ENCODE measurements around the gene RFTN1.

RFTN1 gene

DNA sequence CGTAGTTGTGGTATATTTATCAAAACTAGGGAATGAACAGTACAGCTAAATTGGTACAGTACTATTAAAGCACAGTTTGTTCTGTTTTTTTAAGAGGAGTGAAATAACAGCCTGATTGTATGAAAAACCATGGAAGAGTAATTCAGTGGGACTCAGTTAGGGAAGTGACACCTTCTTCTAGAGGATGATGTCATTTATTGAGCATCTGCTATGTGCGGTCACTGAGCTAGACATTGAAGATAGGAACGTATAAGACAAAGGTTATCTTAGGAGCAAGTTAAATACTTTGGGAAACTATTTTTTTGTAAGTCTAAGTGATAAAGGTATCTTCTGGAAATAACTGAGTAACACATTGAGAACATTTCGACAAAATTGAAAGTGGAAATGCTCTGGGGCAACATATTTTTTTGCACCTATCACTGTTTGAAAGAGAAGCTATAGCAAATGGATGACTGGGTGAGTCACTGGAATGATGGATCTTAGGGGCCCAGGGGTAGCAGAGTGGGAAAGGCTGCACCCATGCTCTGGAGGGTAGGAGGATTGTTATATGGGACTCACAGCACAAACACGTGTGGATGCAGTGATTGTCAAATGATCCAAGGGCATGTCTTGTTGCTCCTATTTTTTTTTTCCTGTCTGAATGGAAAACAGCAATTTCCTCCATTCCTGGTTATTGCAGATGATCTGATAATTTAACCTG lies 205.5 kb downstream of the RFTN1 start:
- intact Hi-C loops (cut with DNase I) = no loop called here
- no peak for DNase-seq

DNA sequence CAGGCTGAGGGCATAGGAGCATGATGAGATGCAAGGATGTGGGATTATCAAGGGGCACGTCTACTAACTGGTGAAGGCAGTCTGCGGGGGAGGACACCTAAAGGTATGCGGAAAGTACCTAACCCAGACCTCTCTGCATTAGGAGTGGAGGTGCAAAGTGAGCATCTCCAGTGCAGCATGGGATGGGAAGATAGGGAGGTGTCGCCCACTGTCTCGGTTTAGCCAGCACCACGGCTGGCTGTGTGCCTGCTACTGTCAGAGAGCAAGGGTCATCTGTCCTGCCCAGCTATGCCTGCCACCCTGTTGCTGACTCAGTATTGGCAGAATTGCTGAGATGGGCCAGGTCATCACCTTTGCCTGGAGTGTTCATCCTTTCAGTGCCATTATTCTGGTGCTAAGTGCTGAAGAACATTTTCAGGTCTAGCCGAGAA lies 208.4 kb downstream of the RFTN1 start:
- intact Hi-C loops (cut with DNase I) = no loop called here
- DNase-seq = no peak

DNA sequence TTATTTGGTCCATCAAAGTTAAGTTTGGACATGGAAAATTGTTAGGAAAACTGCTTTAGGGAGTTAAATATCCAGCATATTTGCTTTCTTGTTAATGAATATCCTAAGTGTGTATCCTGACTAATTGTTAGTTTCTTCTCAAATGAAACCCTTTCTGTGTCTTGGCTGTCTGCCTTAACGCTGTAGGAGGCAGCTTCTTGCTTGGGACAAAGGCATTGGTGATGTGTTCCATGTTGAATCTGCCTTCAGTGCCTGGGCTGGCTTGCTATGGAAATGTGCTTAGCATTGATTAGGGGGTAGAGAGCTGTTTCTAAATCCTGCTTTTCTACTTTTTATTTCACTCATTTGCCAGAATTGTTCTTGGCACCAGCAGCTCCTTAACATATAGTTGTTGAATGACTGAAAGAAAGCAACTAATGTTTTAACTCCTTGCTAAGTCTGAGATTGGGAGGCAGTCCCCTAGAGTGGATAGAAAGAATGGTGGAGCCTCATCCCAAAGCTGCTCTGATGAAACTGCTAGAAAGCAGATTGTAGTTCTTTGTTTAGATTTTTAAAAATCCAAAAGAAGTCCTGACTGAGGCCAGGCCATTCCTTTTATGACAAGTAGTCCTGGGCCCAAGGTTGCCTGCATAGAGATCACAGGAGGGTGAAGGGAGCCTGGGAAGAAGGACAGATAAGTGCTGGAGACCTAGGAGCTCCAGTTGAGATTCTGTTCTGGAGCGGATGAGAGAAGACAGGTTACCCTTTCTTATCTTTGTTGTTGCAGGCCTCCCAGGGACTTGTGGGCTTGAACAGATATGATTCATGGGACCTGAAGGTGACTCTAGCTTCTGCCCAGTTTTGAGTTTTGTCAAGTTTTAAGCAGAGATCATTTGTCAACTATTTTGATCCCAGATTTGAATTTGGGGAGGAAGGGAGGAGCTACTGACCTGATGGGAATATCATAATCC lies 209.2 kb downstream of the RFTN1 start:
- intact Hi-C loops (cut with DNase I) = no loop called here
- peak in 2 of 42 donors; percentile 47 to 55 for DNase-seq

DNA sequence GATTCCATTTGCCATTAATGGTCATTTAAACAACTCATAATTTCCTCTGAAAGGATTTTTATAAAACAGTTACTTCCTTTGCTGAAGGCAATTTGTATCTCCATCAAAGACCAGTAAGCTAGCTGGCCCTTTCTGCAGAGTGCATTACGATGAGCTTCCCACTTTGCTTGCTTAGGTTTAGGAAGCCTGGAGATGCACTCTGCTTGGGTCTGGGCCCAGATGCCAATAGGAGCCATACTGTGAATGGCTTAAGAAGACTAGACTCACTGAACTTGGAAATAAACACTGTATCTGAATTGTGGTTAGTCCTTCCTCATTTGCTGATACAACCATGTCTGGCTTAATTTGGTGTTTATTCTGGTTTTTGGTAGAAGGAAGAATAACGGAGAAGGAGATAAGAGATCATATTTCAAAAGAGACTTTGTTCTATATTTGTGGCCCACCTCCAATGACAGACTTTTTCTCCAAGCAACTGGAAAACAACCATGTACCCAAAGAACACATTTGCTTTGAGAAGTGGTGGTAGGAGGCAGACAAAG lies 210.4 kb downstream of the RFTN1 start:
- no peak for DNase-seq
- intact Hi-C loops (cut with DNase I) = no loop called here

DNA sequence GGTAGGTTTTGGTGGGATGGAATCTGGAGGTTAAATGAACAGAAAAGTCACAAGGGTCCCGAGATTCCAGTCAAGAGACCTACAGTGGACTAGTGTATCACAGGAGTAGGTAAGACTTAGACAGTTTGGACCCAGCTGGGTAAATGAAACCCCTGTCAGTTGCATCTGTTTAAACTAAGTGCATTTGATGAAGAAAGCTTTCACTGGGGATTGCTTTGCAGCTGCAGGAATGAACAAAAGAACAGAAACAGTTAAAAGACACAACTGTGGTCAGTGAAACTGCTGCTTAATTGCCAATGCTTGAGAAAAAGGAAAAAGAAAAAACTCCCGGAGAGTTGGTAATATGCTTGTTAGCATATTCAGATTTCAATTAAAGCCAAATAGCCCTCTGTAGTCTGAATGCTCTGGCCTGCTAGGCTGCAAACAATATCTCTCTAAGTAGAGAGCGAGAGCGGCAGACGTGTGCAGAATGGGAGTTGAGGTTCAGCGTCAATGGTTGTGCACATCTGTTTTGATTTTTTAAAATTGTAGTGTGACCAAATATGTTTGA lies 211.3 kb downstream of the RFTN1 start:
- no peak for DNase-seq

DNA sequence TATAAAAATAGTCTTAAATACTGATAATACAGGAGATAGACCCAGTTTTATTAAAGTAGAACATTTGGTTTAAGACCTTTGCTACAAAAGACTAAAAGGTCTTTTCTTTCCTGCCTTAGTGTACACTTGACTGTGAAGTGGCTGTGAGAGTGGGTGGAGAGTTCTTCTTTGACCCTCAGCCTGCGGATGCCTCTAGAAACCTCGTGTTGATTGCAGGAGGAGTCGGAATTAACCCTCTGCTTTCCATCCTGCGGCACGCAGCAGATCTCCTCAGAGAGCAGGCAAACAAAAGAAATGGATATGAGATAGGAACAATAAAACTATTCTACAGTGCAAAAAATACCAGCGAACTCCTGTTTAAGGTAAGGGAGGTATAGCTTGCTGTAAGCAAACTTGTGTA lies 212.0 kb downstream of the RFTN1 start:
- intact Hi-C loops (cut with DNase I) = no loop called here
- no peak for DNase-seq

More for the DNA sequence above, 211.3 kb downstream of the RFTN1 start:
- intact Hi-C loops (cut with DNase I) = no loop called here

DNA sequence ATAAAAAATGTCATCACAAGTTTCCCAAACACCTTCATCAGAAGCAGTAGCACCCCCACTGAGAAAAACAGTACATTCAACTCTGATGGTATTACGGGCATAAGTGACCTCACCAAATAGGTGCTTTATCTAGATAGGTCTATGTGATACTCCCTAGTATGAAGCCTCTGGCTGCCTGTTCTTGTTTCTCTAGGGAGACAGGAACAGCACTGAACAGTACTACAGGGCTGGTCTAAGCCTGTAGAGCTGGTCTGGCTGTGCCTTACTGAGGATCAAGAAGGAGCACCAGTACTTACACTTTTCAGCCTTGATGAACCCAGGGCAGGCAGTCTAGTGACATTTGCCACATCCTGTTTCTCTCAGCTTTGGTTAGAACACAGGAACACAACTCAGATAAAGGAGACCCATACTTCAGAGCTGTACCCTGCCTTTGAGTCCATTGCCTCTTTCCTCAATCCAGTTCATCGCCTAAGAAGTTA lies 212.6 kb downstream of the RFTN1 start:
- intact Hi-C loops (cut with DNase I) = no loop called here
- no peak for DNase-seq

DNA sequence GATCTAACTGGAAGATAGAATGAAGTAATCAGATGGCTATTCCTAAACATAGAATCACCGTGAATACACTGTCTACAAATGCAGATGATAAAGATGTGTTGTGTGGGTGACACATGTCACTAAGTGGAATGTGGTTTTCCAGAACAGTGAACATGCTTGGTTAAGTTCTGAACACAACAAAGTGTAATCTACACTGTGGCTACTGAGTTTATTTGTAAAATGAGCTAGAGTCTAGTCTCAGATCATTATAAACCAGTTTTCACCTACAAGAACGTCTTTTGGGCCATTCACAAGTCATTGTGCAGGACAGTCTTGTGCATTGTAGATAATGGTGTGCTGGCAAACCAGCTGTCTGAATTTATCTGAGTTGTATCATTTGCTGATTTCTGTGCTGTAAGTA lies 213.2 kb downstream of the RFTN1 start:
- DNase-seq = no peak
- intact Hi-C loops (cut with DNase I) = no loop called here

DNA sequence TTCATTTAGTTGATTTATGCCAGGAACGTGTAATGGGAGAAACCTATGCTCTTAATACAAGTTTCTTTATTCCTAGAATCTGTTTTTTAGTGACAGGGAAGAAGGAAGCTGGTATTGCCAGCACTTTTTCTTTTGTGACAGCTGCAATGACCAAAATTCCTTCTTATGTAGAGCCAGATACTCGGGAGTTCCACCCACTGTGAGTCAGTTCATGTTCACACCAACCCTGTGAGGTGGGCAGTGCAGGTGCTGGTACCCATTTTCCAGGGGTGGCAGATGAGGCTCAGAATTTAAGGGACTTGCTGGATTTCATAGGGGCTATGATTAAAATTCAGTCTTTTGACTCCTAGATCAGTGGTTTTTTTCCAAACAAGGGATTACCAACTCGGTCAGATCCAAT lies 213.8 kb downstream of the RFTN1 start:
- no peak for DNase-seq
- intact Hi-C loops (cut with DNase I) = no loop called here

DNA sequence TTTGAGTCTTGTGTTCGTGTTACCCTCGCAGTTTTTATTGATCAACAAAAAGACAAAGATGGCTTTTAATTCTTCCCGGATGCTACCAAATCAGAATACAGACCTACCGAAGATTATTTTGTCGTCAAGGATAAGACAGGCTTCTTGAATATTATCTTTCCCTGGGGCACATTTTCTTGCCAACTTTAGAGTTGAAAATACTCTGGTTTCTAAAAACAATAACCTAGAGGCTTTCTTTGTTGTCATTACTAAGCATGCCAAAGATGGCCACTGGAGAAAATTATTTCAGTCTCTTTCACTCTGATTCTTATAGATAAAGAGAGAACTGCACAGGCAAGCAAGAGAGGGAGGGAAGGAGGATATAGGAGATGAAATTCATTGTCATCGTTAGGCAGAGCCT lies 214.6 kb downstream of the RFTN1 start:
- DNase-seq = no peak
- intact Hi-C loops (cut with DNase I) = no loop called here

DNA sequence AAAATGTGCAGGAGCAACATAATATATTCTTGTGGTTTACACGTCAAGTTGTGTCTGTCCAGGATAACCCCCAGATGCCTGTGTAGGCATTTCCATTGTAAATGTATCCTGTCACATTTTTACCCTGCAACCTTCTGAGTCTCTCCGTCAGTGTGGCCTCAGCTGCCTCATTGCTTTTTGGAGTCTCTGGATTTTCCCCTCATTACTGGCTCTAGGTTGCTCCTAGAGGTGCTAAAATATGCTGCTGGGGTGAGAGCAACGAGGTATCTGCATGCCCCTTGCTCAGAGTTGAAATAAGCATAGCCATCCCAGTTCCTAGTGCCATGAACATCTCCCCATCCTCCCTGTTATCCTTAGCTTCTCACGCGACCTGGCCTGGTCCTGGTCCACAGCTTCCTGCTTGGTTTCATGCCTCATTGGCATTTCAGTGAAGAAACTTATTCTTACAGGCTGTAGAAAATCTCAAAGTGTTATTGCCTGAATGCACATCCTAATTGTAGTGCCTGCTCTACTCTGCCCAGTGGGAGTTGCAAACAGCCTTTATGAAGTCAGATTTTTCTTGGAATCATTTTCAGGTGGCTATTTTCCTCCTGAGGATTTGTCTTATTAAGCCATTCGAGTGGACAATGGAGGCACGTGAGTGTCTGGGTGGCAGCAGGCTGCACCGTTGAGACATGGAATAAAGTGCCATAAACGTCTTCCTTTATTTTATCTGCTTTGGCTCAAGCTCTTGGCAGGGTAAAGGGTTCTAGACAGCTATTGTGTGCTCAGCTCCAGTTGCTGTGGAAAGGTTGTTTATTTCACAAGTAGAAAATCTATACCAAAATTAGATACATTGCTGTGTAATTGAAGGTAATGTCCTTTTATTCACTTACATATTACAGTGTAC lies 215.3 kb downstream of the RFTN1 start:
- intact Hi-C loops (cut with DNase I) = no loop called here
- no peak for DNase-seq

DNA sequence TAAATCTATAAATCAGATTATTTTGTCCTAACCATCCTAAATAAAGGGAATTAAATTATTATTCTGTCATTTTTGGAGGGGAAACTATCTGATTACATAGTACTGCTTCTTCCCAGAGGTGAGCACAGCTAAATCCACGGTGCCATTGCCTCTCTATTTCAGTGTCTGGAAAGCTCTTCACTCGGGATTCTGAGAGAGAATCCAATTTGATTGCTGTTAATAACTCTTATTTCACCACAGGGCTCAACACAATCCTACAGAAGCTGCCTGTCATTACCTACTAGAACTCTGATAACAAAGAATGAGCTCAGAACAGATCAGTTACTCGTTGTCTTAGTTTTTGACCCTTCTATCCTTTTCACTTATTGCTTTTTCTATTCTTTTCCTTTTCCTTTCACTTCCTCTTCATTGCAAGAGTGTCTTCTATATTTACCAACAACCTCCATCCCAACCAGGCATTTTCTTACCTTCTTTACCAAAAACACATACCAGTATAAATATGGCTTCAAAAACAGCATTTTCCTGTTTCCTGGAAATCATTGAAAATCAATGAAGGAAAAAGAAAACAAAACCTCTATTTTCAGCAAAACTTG lies 218.1 kb downstream of the RFTN1 start:
- intact Hi-C loops (cut with DNase I) = no loop called here

DNA sequence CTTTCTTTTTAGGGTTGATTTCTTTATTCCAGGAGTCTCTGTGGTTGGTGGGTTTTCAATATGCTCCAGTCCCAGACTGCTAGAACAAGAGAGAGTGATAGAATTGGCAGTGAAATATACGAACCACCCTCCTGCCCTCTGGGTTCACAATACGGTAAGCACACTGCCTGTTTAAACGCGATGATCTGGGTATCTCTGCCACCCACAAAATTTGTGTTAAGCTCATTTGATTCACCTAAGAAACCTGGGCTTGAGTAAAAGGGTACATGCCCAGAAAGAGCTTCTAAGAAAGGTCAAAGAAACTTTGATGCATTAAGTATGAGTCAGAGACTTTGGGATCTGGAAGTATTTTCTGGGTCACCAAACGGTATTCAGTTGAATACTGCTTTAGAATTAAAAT lies 218.7 kb downstream of the RFTN1 start:
- DNase-seq = no peak
- intact Hi-C loops (cut with DNase I) = no loop called here

More for the DNA sequence above, 218.1 kb downstream of the RFTN1 start:
- DNase-seq = no peak

DNA sequence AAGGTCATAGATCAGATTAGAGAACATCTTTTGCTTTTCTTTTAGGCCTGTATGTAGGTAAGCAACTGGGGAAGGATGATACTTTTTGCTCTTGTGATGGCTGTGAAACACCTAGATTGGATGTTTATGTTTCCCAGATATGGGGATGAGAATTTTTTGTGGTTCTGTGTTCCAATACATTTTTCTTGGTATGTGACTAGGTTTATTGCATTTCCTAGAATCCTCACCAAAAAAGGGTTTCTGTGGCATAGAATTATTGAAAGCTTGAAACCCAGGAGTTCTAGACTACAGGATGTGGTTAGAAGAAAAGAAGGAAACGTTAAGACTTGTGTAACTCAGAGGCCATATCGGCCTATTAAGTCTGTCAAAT lies 222.7 kb downstream of the RFTN1 start:
- intact Hi-C loops (cut with DNase I) = no loop called here
- DNase-seq = no peak

DNA sequence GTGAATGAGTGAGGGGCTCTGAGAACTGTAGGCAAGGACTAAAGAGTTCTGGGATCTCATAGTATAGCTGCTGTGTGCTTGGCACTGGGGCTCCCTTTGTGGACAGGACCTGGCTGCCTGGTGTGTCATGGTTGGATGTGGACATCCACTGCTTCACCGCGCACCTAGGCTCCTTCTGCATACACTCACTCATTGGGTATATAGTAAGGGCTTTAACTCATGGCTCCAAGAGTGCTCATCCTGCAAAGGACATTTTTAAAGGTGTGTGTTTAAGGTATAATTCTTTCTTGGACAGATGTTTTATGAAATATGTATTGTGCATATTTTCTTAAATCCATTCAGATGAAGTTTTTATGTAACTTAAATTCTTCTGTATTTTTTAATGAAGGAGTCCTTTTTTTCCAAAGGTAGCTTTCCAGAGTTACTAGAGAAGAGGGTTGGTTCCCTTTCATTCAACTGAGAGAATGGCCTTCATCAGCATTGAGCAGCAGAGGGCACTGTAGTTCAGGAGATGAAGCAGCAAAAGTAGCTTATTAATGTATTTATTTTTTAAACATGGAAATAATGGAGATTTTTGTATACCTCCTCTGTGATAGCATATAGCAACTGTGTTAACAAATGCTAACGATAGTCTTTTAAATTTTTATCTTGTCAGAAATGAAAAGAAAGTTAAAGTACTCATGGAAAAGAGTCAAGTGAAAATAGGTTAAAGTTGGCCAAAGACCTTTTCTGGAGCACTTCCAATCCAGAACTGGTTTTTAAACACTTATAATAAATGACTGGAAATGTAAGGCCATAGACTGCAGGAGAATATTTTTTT lies 223.3 kb downstream of the RFTN1 start:
- DNase-seq = peak in 37 of 42 donors; percentile 17 to 84 (median 61)
- intact Hi-C loops (cut with DNase I) = no loop called here

DNA sequence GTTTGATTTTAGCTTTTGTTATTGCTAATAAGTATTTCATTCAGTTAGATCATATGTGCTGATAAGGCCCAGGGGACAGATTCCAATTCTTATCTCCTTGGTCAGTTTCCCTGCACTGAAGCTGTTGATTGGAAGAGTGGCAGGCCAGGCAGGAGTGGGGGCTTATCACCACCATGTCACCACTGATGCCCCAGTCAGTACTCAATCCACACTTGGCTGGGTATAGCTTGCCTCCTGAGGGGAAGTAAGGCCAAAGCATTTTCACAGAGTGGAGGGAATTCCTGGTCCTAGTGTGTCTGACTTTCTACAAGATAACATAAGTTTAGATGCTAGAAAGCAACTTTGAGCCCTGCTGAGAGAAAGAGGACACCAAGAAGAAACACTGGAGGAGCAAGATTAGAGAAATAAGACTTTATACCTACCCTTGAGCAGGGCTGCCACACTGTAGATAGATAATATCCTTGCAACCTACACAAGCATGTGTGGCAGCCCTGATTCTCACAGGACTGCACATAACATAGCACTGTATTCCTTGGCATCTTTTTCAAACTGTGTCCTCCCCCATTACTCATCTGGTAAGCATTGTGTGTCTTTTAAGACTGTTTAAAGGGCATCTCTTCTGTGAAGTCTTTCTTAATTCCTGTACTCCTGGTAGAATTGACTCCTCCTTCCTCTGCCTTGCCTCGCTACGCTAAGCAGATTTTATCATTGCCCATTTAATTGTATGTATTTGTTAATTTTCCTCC lies 224.2 kb downstream of the RFTN1 start:
- intact Hi-C loops (cut with DNase I) = loop anchor here (5.0 kb wide), 1 partner anchor 263 kb away; no protein-coding TSS in a partner anchor
- DNase-seq = no peak

DNA sequence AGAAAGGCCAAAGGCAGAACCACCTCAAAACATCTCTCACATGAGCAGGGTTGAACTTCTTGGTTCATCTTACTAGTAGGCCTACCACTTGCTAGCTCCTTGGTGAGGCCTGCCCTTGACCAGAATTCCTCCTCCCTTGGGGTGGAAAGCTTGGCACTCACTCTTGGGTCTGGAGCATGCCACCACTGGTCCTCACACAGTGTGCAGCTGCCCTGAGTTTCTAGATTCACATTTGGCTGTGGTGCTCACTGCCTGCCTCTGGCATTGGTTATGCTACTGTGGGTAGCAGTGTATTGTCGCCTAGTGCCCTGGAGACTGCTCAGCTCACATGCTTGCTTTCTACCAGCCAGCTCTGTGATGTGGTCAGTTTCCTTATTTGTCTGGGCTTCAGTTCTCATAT lies 224.8 kb downstream of the RFTN1 start:
- intact Hi-C loops (cut with DNase I) = loop anchor here (5.0 kb wide), 1 partner anchor 264 kb away; no protein-coding TSS in a partner anchor
- no peak for DNase-seq
